K562 (cell line): ENCODE results near the gene PTH2. TPM values are rescaled to one million over a fixed set of nuclear protein-coding genes. Genes with fewer than 3 reads are reported as not detected.

Experiments used
- ATAC-seq: fragments of 200-7000 bp; cut with Tn5 transposase; 3 replicates; pipeline ENCODE4 v1.9.1; 2020; ENCODE audit warnings: moderate library complexity
- BruUV-seq: library from RNA; stranded (reverse); fragments of 400-500 nt; replicated peaks from 2 replicates; lab custom pipeline; 2021; lab: Mats Ljungman, UMichigan
- CTCF ChIA-PET: fragments of 300-600 bp; formaldehyde crosslinking; extraction: SDS; loops from one replicate; lab custom pipeline; 2021; ENCODE audit warnings: low intra/inter-chr PET ratio; lab: Yijun Ruan, JAX
- POLR2A ChIA-PET: fragments of 300-600, 350-650 bp; sonication (Branson Sonifier 250); formaldehyde crosslinking; extraction: SDS; loops from one replicate; lab custom pipeline; 2021; ENCODE audit warnings: antibody characterized with exemption, inconsistent platforms; lab: Yijun Ruan, JAX
- DNase-seq, 4 experiments: peaks; one replicate each; pipeline versions ENCODE4 v3.0.0 to v3.0.0-alpha.2; 2011 to 2018; ENCODE audit warnings: low spot score in 3 of 4, mixed read lengths in 3 of 4; ENCODE audit errors: extremely low read depth in 1 of 4
- FAIRE-seq: peaks from 2 replicates; lab custom pipeline; 2011; peaks lifted over from hg19 to GRCh38; lab: Jason Lieb, UNC
- H2AFZ ChIP-seq: 2 replicates; pipeline ENCODE4 v1.6.0; 2011; ENCODE audit warnings: low read depth, low read length, control low read depth, inconsistent platforms
- H3K27ac ChIP-seq: fragments of 200-600 bp; 3 replicates; pipeline ENCODE4 v1.8.0; 2011; ENCODE audit warnings: low read depth, mild to moderate bottlenecking, control low read depth, inconsistent platforms, low read length, moderate library complexity, mixed read lengths; ENCODE audit errors: extremely low read depth
- H3K27me3 ChIP-seq, 2 experiments: fragments of 300-600 bp in 1 of 2; 2 replicates in 1 of 2; 3 replicates in 1 of 2; pipeline versions ENCODE4 v1.6.0 to v1.8.0; 2011; ENCODE audit warnings: inconsistent platforms in 2 of 2, low read length in 2 of 2, mild to moderate bottlenecking in 1 of 2, mixed read lengths in 1 of 2, moderate library complexity in 1 of 2; ENCODE audit not compliant: control insufficient read depth in 2 of 2, insufficient read depth in 2 of 2
- H3K36me3 ChIP-seq: fragments of 300-600 bp; 3 replicates; pipeline ENCODE4 v1.8.0; 2011; ENCODE audit warnings: mild to moderate bottlenecking, low read length, inconsistent platforms; ENCODE audit not compliant: control insufficient read depth, insufficient read depth
- H3K4me1 ChIP-seq, 2 experiments: fragments of 200-600 bp in 1 of 2; replicated peaks in 1 of 2; 2 replicates in 1 of 2; 3 replicates in 1 of 2; pipeline versions ENCODE4 v1.5.1 to v1.8.0; 2011; ENCODE audit warnings: inconsistent platforms in 2 of 2, low read length in 2 of 2, mild to moderate bottlenecking in 1 of 2, mixed read lengths in 1 of 2, moderate library complexity in 1 of 2; ENCODE audit not compliant: control insufficient read depth in 2 of 2, insufficient read depth in 2 of 2
- H3K4me2 ChIP-seq: 2 replicates; pipeline ENCODE4 v1.6.1; 2011; ENCODE audit warnings: low read length, control low read depth, inconsistent platforms, mixed read lengths; ENCODE audit not compliant: insufficient read depth
- H3K4me3 ChIP-seq: fragments of 200-600 bp; sonication (generic), shearing (Covaris generic); 2 replicates; pipeline ENCODE4 v1.5.1; 2016; ENCODE audit warnings: control low read depth, inconsistent platforms
- H3K79me2 ChIP-seq: fragments of 200-600 bp; 3 replicates; pipeline ENCODE4 v1.8.0; 2011; ENCODE audit warnings: low read length, inconsistent platforms; ENCODE audit not compliant: control insufficient read depth, insufficient read depth
- H3K9ac ChIP-seq, 2 experiments: 2 replicates each; pipeline versions ENCODE4 v1.6.0 to v1.6.1; 2011; ENCODE audit warnings: low read depth in 2 of 2, low read length in 2 of 2, control low read depth in 1 of 2, inconsistent platforms in 1 of 2, mild to moderate bottlenecking in 1 of 2, mixed read lengths in 1 of 2; ENCODE audit not compliant: insufficient read depth in 1 of 2
- H3K9me1 ChIP-seq: one replicate; pipeline ENCODE4 v1.6.0; 2011; ENCODE audit warnings: inconsistent platforms, mild to moderate bottlenecking, low read length, moderate library complexity; ENCODE audit not compliant: control insufficient read depth, insufficient read depth
- H3K9me3 ChIP-seq: replicated peaks from 2 replicates; pipeline ENCODE4 v1.5.1; 2011; ENCODE audit warnings: low read depth, low read length, inconsistent platforms; ENCODE audit not compliant: control insufficient read depth, insufficient read depth
- H4K20me1 ChIP-seq: replicated peaks from 2 replicates; pipeline ENCODE4 v1.6.1; 2011; ENCODE audit warnings: low read length, inconsistent platforms, mixed read lengths; ENCODE audit not compliant: control insufficient read depth, insufficient read depth
- CHD1 ChIP-seq: fragments of 200-600 bp; sonication (generic); IDR thresholded peaks from one replicate; pipeline ENCODE4 v1.6.1; 2012; ENCODE audit warnings: mild to moderate bottlenecking, moderate library complexity, low read length, inconsistent platforms
- DIDO1 ChIP-seq: fragments of 450-650 bp; IDR thresholded peaks from 2 replicates; pipeline ENCODE4 v1.6.1; 2016; ENCODE audit warnings: low read depth, missing biosample characterization, missing genetic modification characterization
- GATAD2B ChIP-seq: fragments of 450-650 bp; IDR thresholded peaks from 2 replicates; pipeline ENCODE4 v1.6.1; 2017; ENCODE audit warnings: mild to moderate bottlenecking, borderline replicate concordance
- HMGN3 ChIP-seq: IDR thresholded peaks from 2 replicates; pipeline ENCODE4 v1.6.1; 2011; ENCODE audit warnings: borderline replicate concordance, low read depth, mild to moderate bottlenecking, mixed read lengths, low read length; ENCODE audit not compliant: insufficient read length; ENCODE audit errors: extremely low read depth
- HNRNPK ChIP-seq: fragments of 200-400 bp; formaldehyde crosslinking; IDR thresholded peaks from one replicate; pipeline ENCODE4 v1.6.1; 2018; ENCODE audit warnings: mild to moderate bottlenecking, low read depth, low read length; ENCODE audit not compliant: poor library complexity, severe bottlenecking
- PHB ChIP-seq: fragments of 250-450 bp; sonication (Bioruptor Pico); IDR thresholded peaks from 2 replicates; pipeline ENCODE4 v1.5.0; 2021
- TAF7 ChIP-seq: fragments of 450-650 bp; IDR thresholded peaks from 2 replicates; pipeline ENCODE4 v1.6.1; 2016; ENCODE audit warnings: missing genetic modification characterization, missing compliant biosample characterization
- ZBED1 ChIP-seq: IDR thresholded peaks from 2 replicates; pipeline ENCODE4 v1.6.1; 2014
- ZBTB17 ChIP-seq: fragments of 450-650 bp; formaldehyde crosslinking; IDR thresholded peaks from 2 replicates; pipeline ENCODE4 v1.4.0; 2020; ENCODE audit warnings: mild to moderate bottlenecking
- ZC3H11A ChIP-seq: IDR thresholded peaks from 2 replicates; pipeline ENCODE4 v1.6.1; 2012; ENCODE audit warnings: low read depth, low read length, improper control_type of control experiment
- ZEB2 ChIP-seq: fragments of 450-650 bp; IDR thresholded peaks from 2 replicates; pipeline ENCODE4 v1.6.1; 2016
- ZFPM2 ChIP-seq: fragments of 250-450 bp; sonication (Bioruptor Pico); IDR thresholded peaks from 2 replicates; pipeline ENCODE4 v1.5.1; 2022; ENCODE audit warnings: mild to moderate bottlenecking
- ZNF124 ChIP-seq: sonication (generic); formaldehyde crosslinking; IDR thresholded peaks from 2 replicates; pipeline ENCODE4 v1.8.1; 2022; ENCODE audit warnings: missing genetic modification reagents
- ZNF134 ChIP-seq: fragments of 250-450 bp; sonication (Bioruptor Pico); conservative IDR thresholded peaks from 2 replicates; pipeline ENCODE4 v1.4.0; 2020
- WGBS: fragments of 100-300 bp; shearing (Covaris generic); methylation state at CpG from one replicate; pipeline ENCODE4 v1.1.6; 2016; ENCODE audit warnings: low coverage, mixed read lengths; ENCODE audit not compliant: insufficient coverage; ENCODE audit errors: missing lambda C conversion rate; 5-methylcytosine and 5-hydroxymethylcytosine counted together
- in situ Hi-C: fragments of 300-500 bp; cut with MboI; formaldehyde crosslinking; loops from 4 replicates; pipeline ENCODE4 v1.15.0; 2018; ENCODE audit warnings: inconsistent platforms, mixed read lengths
- intact Hi-C: fragments of 100-400 bp; cut with micrococcal nuclease; formaldehyde crosslinking; loops from 2 replicates; pipeline ENCODE4 v1.14.2; 2022
- polyA plus RNA-seq, 8 experiments: library from polyadenylated mRNA; depleted of rRNA in 4 of 8; stranded (reverse) in 5 of 8; unstranded in 3 of 8; fragments of >200 nt; fragmentation: Nextera tagmentation in 2 of 8; fragmentation: Illumina TruSeq in 1 of 8; extraction: Ambion mirVana in 2 of 8; extraction: Trizol in 1 of 8; gene quantifications; 2 replicates each; pipeline versions ENCODE4 v1.2.1 to v1.2.3, GENCODE V29; 2011 to 2014; ENCODE audit warnings: inconsistent platforms in 1 of 8, missing spikeins in 1 of 8
- total RNA-seq, 7 experiments: library from RNA; depleted of rRNA in 6 of 7; stranded (reverse); fragments of >200 nt in 6 of 7; fragmentation: Illumina TruSeq in 2 of 7; extraction: Trizol in 2 of 7; gene quantifications; 2 replicates each; pipeline versions ENCODE4 v1.2.1 to v1.2.3, GENCODE V29; 2011 to 2021; ENCODE audit warnings: low replicate concordance in 1 of 7
- TF ChIP-seq, protein P1 (sequence below): fragments of 250-450 bp; sonication (Bioruptor Pico); IDR thresholded peaks from 2 replicates; pipeline ENCODE4 v1.5.0; 2021
- TF ChIP-seq, protein P2 (sequence below): sonication (generic); formaldehyde crosslinking; IDR thresholded peaks from 2 replicates; pipeline ENCODE4 v1.8.1; 2023; ENCODE audit warnings: mild to moderate bottlenecking, missing genetic modification reagents
- TF ChIP-seq, protein P3 (sequence below): IDR thresholded peaks from 3 replicates; pipeline ENCODE4 v1.6.1; 2011; ENCODE audit warnings: borderline replicate concordance, mild to moderate bottlenecking, moderate library complexity; ENCODE audit not compliant: insufficient read length; ENCODE audit errors: extremely low read depth

Gene PTH2
- total and polyA plus RNA-seq, 9 of the 15 experiments (the other 6 are each of a cell fraction or from before 2014, with no cell fraction given): 1.3 TPM; not detected in 8

DNA sequence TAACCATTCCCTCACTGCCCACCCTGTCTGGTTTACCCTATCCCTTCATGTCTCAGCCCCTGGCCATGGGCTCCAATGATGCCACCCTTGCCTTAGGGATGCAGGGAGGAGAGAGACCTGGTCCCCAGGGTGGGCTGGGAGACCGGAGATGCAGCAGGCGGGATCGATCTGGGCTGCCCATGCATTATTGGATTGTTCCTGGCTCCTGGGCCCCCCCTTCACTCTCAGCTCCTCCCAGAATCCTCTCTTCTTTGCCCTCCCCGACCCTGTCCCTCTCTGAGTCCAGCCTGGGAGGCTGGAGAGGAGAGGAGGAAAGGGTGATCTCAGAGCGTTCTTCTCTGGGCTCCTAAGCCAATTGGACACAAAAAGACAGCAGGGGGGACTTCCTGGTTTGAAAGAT, 29.4 kb downstream of the PTH2 start:
- Histone ChIP-seq H3K9ac (no peak overlapping the region), H3K79me2 (no peaks in the 10 kb centered on the region), H3K27ac (no peak overlapping the region), H2AFZ (no peak overlapping the region), H3K9me1 (no peaks in the 10 kb centered on the region), H4K20me1 (no peaks in the 10 kb centered on the region), H3K27me3 (no peaks in the 10 kb centered on the region), H3K4me2 (no peak overlapping the region), H3K4me1 (peaks cover 7 to 44% of the 10 kb centered on the region in 2 experiments; a peak in 4 of 5 replicates), H3K4me3 (no peak overlapping the region), H3K36me3 (no peaks in the 10 kb centered on the region), H3K9me3 (no peaks in the 10 kb centered on the region)
- ATAC-seq (no peak), FAIRE-seq (no peak), DNase-seq (peak in 1 of 4 experiments; percentile 5)
- TF ChIP-seq ZFPM2 (no peak), TAF7 (tag) (no peak), ZBTB17 (CRISPR knock-in tag) (no peak), CHD1 (no peak), PHB (no peak), HMGN3 (no peak), ZEB2 (no peak), ZNF134 (CRISPR knock-in tag) (no peak), DIDO1 (tag) (no peak), ZC3H11A (no peak), ZNF124 (no peak), GATAD2B (no peak), HNRNPK (no peak), ZBED1 (no peak)
- TF ChIP-seq, protein P1, sequence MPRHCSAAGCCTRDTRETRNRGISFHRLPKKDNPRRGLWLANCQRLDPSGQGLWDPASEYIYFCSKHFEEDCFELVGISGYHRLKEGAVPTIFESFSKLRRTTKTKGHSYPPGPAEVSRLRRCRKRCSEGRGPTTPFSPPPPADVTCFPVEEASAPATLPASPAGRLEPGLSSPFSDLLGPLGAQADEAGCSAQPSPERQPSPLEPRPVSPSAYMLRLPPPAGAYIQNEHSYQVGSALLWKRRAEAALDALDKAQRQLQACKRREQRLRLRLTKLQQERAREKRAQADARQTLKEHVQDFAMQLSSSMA: no peak
- TF ChIP-seq, protein P2, sequence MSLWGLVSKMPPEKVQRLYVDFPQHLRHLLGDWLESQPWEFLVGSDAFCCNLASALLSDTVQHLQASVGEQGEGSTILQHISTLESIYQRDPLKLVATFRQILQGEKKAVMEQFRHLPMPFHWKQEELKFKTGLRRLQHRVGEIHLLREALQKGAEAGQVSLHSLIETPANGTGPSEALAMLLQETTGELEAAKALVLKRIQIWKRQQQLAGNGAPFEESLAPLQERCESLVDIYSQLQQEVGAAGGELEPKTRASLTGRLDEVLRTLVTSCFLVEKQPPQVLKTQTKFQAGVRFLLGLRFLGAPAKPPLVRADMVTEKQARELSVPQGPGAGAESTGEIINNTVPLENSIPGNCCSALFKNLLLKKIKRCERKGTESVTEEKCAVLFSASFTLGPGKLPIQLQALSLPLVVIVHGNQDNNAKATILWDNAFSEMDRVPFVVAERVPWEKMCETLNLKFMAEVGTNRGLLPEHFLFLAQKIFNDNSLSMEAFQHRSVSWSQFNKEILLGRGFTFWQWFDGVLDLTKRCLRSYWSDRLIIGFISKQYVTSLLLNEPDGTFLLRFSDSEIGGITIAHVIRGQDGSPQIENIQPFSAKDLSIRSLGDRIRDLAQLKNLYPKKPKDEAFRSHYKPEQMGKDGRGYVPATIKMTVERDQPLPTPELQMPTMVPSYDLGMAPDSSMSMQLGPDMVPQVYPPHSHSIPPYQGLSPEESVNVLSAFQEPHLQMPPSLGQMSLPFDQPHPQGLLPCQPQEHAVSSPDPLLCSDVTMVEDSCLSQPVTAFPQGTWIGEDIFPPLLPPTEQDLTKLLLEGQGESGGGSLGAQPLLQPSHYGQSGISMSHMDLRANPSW (CRISPR knock-in tag): no peak
- TF ChIP-seq, protein P3, sequence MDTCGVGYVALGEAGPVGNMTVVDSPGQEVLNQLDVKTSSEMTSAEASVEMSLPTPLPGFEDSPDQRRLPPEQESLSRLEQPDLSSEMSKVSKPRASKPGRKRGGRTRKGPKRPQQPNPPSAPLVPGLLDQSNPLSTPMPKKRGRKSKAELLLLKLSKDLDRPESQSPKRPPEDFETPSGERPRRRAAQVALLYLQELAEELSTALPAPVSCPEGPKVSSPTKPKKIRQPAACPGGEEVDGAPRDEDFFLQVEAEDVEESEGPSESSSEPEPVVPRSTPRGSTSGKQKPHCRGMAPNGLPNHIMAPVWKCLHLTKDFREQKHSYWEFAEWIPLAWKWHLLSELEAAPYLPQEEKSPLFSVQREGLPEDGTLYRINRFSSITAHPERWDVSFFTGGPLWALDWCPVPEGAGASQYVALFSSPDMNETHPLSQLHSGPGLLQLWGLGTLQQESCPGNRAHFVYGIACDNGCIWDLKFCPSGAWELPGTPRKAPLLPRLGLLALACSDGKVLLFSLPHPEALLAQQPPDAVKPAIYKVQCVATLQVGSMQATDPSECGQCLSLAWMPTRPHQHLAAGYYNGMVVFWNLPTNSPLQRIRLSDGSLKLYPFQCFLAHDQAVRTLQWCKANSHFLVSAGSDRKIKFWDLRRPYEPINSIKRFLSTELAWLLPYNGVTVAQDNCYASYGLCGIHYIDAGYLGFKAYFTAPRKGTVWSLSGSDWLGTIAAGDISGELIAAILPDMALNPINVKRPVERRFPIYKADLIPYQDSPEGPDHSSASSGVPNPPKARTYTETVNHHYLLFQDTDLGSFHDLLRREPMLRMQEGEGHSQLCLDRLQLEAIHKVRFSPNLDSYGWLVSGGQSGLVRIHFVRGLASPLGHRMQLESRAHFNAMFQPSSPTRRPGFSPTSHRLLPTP: no peak
- intact Hi-C loops (loop anchor here (2.0 kb wide), 1 partner anchor 37 kb away; no protein-coding TSS in a partner anchor), in situ Hi-C loops (loop anchor here (5.0 kb wide), 1 partner anchor 43 kb away; no protein-coding TSS in a partner anchor)
- ChIA-PET POLR2A (interaction anchor here (0.5 to 1.2 kb wide), 3 partner anchors 10 to 74 kb away, joined by 3 read pairs; no protein-coding TSS in a partner anchor), CTCF (interaction anchor here (0.7 to 4.4 kb wide), 2 partner anchors 50 to 57 kb away, joined by 3 to 59 read pairs; no protein-coding TSS in a partner anchor)
- no TSS peak for BruUV-seq
- WGBS: 34% methylated on average over 5 of the region's 5 CpGs
